ENCODE results near the gene ELF2.
A peak's percentile ranks its signal among the peaks of the same experiment; 100 is the strongest.

DNA sequence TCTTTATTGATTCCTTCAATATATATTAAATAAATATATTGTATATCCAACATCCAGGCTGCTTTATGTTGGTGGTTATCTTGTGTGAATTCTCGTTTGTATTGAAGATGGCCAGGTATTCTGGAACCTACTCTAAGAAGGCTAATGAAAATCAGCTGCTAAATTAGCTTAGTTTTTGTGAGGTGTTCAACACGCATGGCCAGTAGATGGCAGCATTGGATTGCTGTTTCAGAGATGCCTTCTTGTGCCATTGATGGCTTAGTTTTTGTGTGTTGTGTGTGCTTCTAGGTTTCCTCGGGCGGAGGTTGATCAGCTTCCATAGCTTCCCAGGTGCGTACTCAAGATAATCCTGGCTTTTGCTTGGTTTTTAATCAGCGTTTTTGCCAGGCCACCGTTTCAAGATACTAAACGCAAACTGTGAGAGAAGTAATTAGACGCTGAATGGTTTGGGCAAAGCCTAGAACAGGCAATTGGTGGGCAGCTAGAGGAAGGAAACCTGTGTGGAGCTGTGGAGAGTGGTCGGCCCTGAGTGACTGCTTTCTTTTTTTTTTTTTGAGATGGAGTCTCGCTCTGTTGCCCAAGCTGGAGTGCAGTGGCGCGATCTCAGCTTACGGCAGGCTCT is 146.3 kb downstream of the ELF2 start:
- TF ChIP-seq, protein P1, sequence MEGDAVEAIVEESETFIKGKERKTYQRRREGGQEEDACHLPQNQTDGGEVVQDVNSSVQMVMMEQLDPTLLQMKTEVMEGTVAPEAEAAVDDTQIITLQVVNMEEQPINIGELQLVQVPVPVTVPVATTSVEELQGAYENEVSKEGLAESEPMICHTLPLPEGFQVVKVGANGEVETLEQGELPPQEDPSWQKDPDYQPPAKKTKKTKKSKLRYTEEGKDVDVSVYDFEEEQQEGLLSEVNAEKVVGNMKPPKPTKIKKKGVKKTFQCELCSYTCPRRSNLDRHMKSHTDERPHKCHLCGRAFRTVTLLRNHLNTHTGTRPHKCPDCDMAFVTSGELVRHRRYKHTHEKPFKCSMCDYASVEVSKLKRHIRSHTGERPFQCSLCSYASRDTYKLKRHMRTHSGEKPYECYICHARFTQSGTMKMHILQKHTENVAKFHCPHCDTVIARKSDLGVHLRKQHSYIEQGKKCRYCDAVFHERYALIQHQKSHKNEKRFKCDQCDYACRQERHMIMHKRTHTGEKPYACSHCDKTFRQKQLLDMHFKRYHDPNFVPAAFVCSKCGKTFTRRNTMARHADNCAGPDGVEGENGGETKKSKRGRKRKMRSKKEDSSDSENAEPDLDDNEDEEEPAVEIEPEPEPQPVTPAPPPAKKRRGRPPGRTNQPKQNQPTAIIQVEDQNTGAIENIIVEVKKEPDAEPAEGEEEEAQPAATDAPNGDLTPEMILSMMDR (conservative IDR thresholded peaks at IDR 0.05; ENCODE audit: low read depth, low read length) = peak; percentile 91
- TF ChIP-seq EZH2 (IDR thresholded peaks at IDR 0.05; ENCODE audit: borderline replicate concordance, low read depth, low read length, poor library complexity, severe bottlenecking) = no peak
